Heart left ventricle (tissue), 16 donors: ENCODE measurements around the gene BAIAP2L2. TPM values are rescaled to one million over a fixed set of nuclear protein-coding genes. Genes with fewer than 3 reads are reported as not detected.

Experiments used
- ATAC-seq, 4 donors: fragments of 200-7000 bp; cut with Tn5 transposase; one replicate each; pipeline ENCODE4 v1.9.1; 2020 to 2022; ENCODE audit warnings: moderate library complexity in 4 of 4, mild to moderate bottlenecking in 3 of 4, moderate number of reproducible peaks in 1 of 4
- DNase-seq, 5 donors: peaks; one replicate each; pipeline ENCODE4 v3.0.0-alpha.2; 2020
- H3K27ac ChIP-seq, 12 donors: fragments of 200-600 bp; sonication (generic) in 4 of 12; one replicate each; pipeline versions ENCODE4 v1.5.0 to v1.8.0; 2016 to 2022; ENCODE audit warnings: mild to moderate bottlenecking in 2 of 12
- H3K27me3 ChIP-seq, 9 donors: fragments of 200-600 bp; sonication (generic) in 2 of 9; one replicate each; pipeline versions ENCODE4 v1.5.1 to v1.8.0; 2016 to 2022; ENCODE audit warnings: mild to moderate bottlenecking in 3 of 9
- H3K36me3 ChIP-seq, 9 donors: fragments of 200-600 bp; sonication (generic) in 2 of 9; one replicate each; pipeline versions ENCODE4 v1.5.0 to v1.8.0; 2018 to 2022; ENCODE audit warnings: mild to moderate bottlenecking in 2 of 9
- H3K4me1 ChIP-seq, 12 donors: fragments of 200-600 bp; sonication (generic) in 4 of 12; one replicate each; pipeline versions ENCODE4 v1.5.0 to v1.8.0; 2016 to 2022; ENCODE audit warnings: mild to moderate bottlenecking in 3 of 12
- H3K4me3 ChIP-seq, 12 donors: fragments of 200-600 bp; sonication (generic) in 4 of 12; one replicate each; pipeline versions ENCODE4 v1.5.0 to v1.8.0; 2017 to 2022; ENCODE audit warnings: mild to moderate bottlenecking in 9 of 12, moderate library complexity in 4 of 12
- H3K9me3 ChIP-seq, 12 donors: fragments of 200-600 bp; sonication (generic) in 4 of 12; one replicate each; pipeline versions ENCODE4 v1.5.0 to v1.8.0; 2016 to 2022; ENCODE audit warnings: mild to moderate bottlenecking in 1 of 12
- CTCF ChIP-seq, 12 donors: fragments of 200-600 bp; sonication (generic) in 4 of 12; IDR thresholded peaks; one replicate each; pipeline versions ENCODE4 v1.5.0 to v1.8.0; 2018 to 2022; ENCODE audit warnings: antibody characterized with exemption in 12 of 12, mild to moderate bottlenecking in 5 of 12
- POLR2A ChIP-seq, 2 donors: fragments of 450-650 bp; IDR thresholded peaks; one replicate each; pipeline ENCODE4 v1.6.1; 2017; ENCODE audit warnings: antibody characterized with exemption in 2 of 2, mild to moderate bottlenecking in 2 of 2, moderate library complexity in 2 of 2
- WGBS, 4 donors: extraction: QIAGEN DNeasy Blood & Tissue Kit in 2 of 4; methylation state at CpG; one replicate each; pipeline versions ENCODE4 v1.1.5 to v1.1.7; 2013 to 2018; 5-methylcytosine and 5-hydroxymethylcytosine counted together
- intact Hi-C, 10 donors: fragments of 100-400 bp; cut with DNase I; formaldehyde crosslinking; loops; one replicate each; pipeline versions ENCODE4 v1.11.1 to v1.14.2; 2022
- polyA plus RNA-seq, 2 donors: library from polyadenylated mRNA; stranded (reverse); fragments of 200-250 nt; gene quantifications; one replicate each; pipeline ENCODE4 v1.2.3, GENCODE V29; 2013
- total RNA-seq, 9 donors: library from RNA; depleted of rRNA in 2 of 9; stranded (reverse); fragments of >200 nt in 2 of 9; fragmentation: NEBNext Ultra II Directional in 3 of 9; extraction: Animal tissue kit (Norgen Biotek cat#: 25700) in 3 of 9; gene quantifications; one replicate each; pipeline versions ENCODE4 v1.1.0 to v1.2.4, GENCODE V29; 2016 to 2023
- donor health status: ischemic (EF 13 %, LVEDD 7.1; RV severe dilation, severe dysfunction).
- donor health status: healthy with polysubstance abuse.
- donor health status: DM: no; HTN: yes; CAD: no.
- donor health status: DM: no; HTN: no; CAD: no.
- donor health status: ischemic (EF 25% LVEDD 6.9; RV normal size, moderate dysfunction).
- donor health status: ischemic (EF 25% LVEDD 5.7; RV mildly dilated, moderate dysfunction).
- donor health status: healthy.
- donor health status: DM: yes; HTN: yes; CAD: no.
- donor health status: ischemic (EF 35%, LVEDD 5.7; RV mildly dilated, moderate dysfunction).
- donor health status: nonischemic (EF 11% LVEDD 7.7; RV severe dilation, severe dysfunction).
- donor health status: DM: yes; HTN: yes; CAD: no.
- donor health status: PGD.
- donor health status: ischemic (EF 29% LVEDD 5.4; RV normal size, mild dysfunction).
- donor health status: nonischemic (EF 23%, LVEDD 6.1; RV moderate dilation, normal function).

BAIAP2L2 gene
- total and polyA plus RNA-seq, 11 donors: 0.09 to 0.30 (median 0.22) TPM; not detected in 1

GRCh38 chr22:38086942-38087341 is 23.5 kb downstream of the BAIAP2L2 start:
- WGBS, 4 donors: 90 to 94% (median 93%) methylated on average over 13 of the region's 13 CpGs
- Histone ChIP-seq H3K4me3 (no peak overlapping the region), H3K27ac (no peak overlapping the region), H3K4me1 (peaks cover 0 to 20% (median 11%) of the 10 kb centered on the region in 12 donors), H3K27me3 (peaks cover 0 to 37% (median 9%) of the 10 kb centered on the region in 9 donors), H3K36me3 (no peaks in the 10 kb centered on the region), H3K9me3 (no peaks in the 10 kb centered on the region)
- intact Hi-C loops: no loop called here
- ATAC-seq (no peak), DNase-seq (peak in 1 of 5 donors; percentile 44)
- TF ChIP-seq POLR2A (IDR thresholded peaks at IDR 0.05) (no peak), CTCF (IDR thresholded peaks at IDR 0.05) (no peak)

GRCh38 chr22:38086001-38086845 is 24.3 kb downstream of the BAIAP2L2 start:
- Histone ChIP-seq H3K27ac (no peak overlapping the region), H3K4me3 (no peak overlapping the region), H3K4me1 (peaks cover 0 to 27% (median 17%) of the 10 kb centered on the region in 12 donors), H3K9me3 (no peaks in the 10 kb centered on the region), H3K27me3 (peaks cover 0 to 43% (median 14%) of the 10 kb centered on the region in 9 donors), H3K36me3 (no peaks in the 10 kb centered on the region)
- intact Hi-C loops: no loop called here
- DNase-seq: peak in 1 of 5 donors; percentile 46
- WGBS, 4 donors: 91 to 96% (median 92%) methylated on average over 9 to 25 of the region's 25 CpGs
- ATAC-seq: no peak
- no peak for TF ChIP-seq CTCF (IDR thresholded peaks at IDR 0.05)
- TF ChIP-seq POLR2A (IDR thresholded peaks at IDR 0.05): no peak

- Histone ChIP-seq H3K4me1 (peaks cover 5 to 34% (median 20%) of the 10 kb centered on the region in 12 donors), H3K27me3 (peaks cover 0 to 49% (median 14%) of the 10 kb centered on the region in 9 donors), H3K36me3 (no peaks in the 10 kb centered on the region), H3K9me3 (no peaks in the 10 kb centered on the region), H3K4me3 (no peak overlapping the region), H3K27ac (no peak overlapping the region)
- DNase-seq: no peak
- WGBS, 4 donors: 72 to 90% (median 78%) methylated on average over 3 to 5 of the region's 5 CpGs
- intact Hi-C loops: no loop called here
- ATAC-seq: no peak
- no peak for TF ChIP-seq POLR2A (IDR thresholded peaks at IDR 0.05)
- TF ChIP-seq CTCF (IDR thresholded peaks at IDR 0.05): no peak
These were observed 25.0 kb downstream of the BAIAP2L2 start for GRCh38 chr22:38085501-38085900.

- peaks cover 5 to 34% (median 20%) of the 10 kb centered on the region in 12 donors for H3K4me1 ChIP-seq
- intact Hi-C loops: no loop called here
- ATAC-seq (no peak), DNase-seq (peak in 1 of 5 donors; percentile 40)
- no peaks in the 10 kb centered on the region for H3K36me3 ChIP-seq
- H3K27me3 ChIP-seq: peaks cover 0 to 53% (median 14%) of the 10 kb centered on the region in 9 donors
- no peak overlapping the region for H3K4me3 ChIP-seq
- TF ChIP-seq POLR2A (IDR thresholded peaks at IDR 0.05) (no peak), CTCF (IDR thresholded peaks at IDR 0.05) (no peak)
- H3K9me3 ChIP-seq: no peaks in the 10 kb centered on the region
- 87 to 97% (median 95%) methylated on average over 4 to 12 of the region's 12 CpGs for WGBS, 4 donors
- H3K27ac ChIP-seq: no peak overlapping the region
These were observed 25.4 kb downstream of the BAIAP2L2 start for GRCh38 chr22:38085056-38085455.
